HCT116 (cell line): Measurements from ENCODE around the gene ARHGEF39. TPM values are rescaled to one million over a fixed set of nuclear protein-coding genes. Genes with fewer than 3 reads are reported as not detected.

Experiments used
- ATAC-seq: fragments of 200-7000 bp; cut with Tn5 transposase; 2 replicates; pipeline ENCODE4 v1.9.1; 2020; ENCODE audit warnings: mild to moderate bottlenecking, moderate library complexity
- BruUV-seq: library from RNA; stranded (reverse); fragments of 400-500 nt; replicated peaks from 2 replicates; lab custom pipeline; 2021; lab: Mats Ljungman, UMichigan
- CTCF ChIA-PET: fragments of 300-600 bp; sonication (Branson Sonifier 250); formaldehyde crosslinking; loops from one replicate; lab custom pipeline; 2021; ENCODE audit warnings: antibody characterized with exemption; lab: Charles Lee
- POLR2A ChIA-PET: fragments of 300-600, 350-600 bp; sonication (Branson Sonifier 250); formaldehyde crosslinking; loops from one replicate; lab custom pipeline; 2021; ENCODE audit warnings: antibody characterized with exemption; lab: Charles Lee
- RAD21 ChIA-PET, 2 experiments: fragments of 300-600 bp; sonication (Branson Sonifier 250); formaldehyde crosslinking; loops; one replicate each; lab custom pipeline; 2023; ENCODE audit warnings: low total read pairs in 2 of 2; ENCODE audit not compliant: uncharacterized antibody in 2 of 2, unreplicated experiment in 2 of 2, low non-redundant PET in 1 of 2; lab: Charles Lee
- DNase-seq: peaks from one replicate; pipeline ENCODE4 v3.0.0-alpha.2; 2010; ENCODE audit warnings: low read depth, low spot score
- H2AFZ ChIP-seq: fragments of 200-600 bp; shearing (Covaris generic), sonication (generic); 2 replicates; pipeline ENCODE4 v1.6.1; 2017; ENCODE audit warnings: low read depth, mixed run types, mixed read lengths, antibody characterized with exemption, low read length; ENCODE audit not compliant: poor library complexity, severe bottlenecking
- H3K27ac ChIP-seq: 2 replicates; pipeline ENCODE4 v1.5.1; 2012; ENCODE audit warnings: low read depth, low read length
- H3K27me3 ChIP-seq: fragments of 200-600 bp; sonication (generic); 2 replicates; pipeline ENCODE4 v1.6.1; 2016; ENCODE audit warnings: mixed run types, low read length, mixed read lengths; ENCODE audit not compliant: insufficient read depth
- H3K36me3 ChIP-seq, 2 experiments: fragments of 200-500 bp in 1 of 2; fragments of 200-600 bp in 1 of 2; sonication (Bioruptor generic) in 1 of 2; sonication (generic) in 1 of 2; 2 replicates each; pipeline versions ENCODE4 v1.5.1 to v1.6.1; 2014 to 2016; ENCODE audit warnings: low read length in 2 of 2, inconsistent platforms in 1 of 2, mixed read lengths in 1 of 2, mixed run types in 1 of 2; ENCODE audit not compliant: insufficient read depth in 2 of 2, control insufficient read depth in 1 of 2
- H3K4me1 ChIP-seq, 2 experiments: fragments of 200-600 bp in 1 of 2; sonication (generic) in 1 of 2; 2 replicates each; pipeline versions ENCODE4 v1.5.1 to v1.6.1; 2012 to 2017; ENCODE audit warnings: low read length in 2 of 2, inconsistent platforms in 1 of 2, mild to moderate bottlenecking in 1 of 2, mixed read lengths in 1 of 2, mixed run types in 1 of 2, moderate library complexity in 1 of 2; ENCODE audit not compliant: insufficient read depth in 2 of 2, control insufficient read depth in 1 of 2
- H3K4me2 ChIP-seq: fragments of 200-600 bp; sonication (generic); 2 replicates; pipeline ENCODE4 v1.6.1; 2017; ENCODE audit warnings: mixed run types, low read length, mixed read lengths
- H3K4me3 ChIP-seq, 2 experiments: fragments of 200-600 bp in 1 of 2; sonication (generic) in 1 of 2; replicated peaks in 1 of 2; 2 replicates each; pipeline ENCODE4 v1.5.1; 2011 to 2016; ENCODE audit warnings: low read length in 2 of 2, control low read depth in 1 of 2, low read depth in 1 of 2, mild to moderate bottlenecking in 1 of 2, mixed read lengths in 1 of 2, mixed run types in 1 of 2
- H3K79me2 ChIP-seq: fragments of 200-600 bp; sonication (generic); 2 replicates; pipeline ENCODE4 v1.6.1; 2017; ENCODE audit warnings: mild to moderate bottlenecking, mixed run types, low read length, moderate library complexity, mixed read lengths; ENCODE audit not compliant: insufficient read depth
- H3K9ac ChIP-seq: fragments of 200-600 bp; sonication (generic); 2 replicates; pipeline ENCODE4 v1.6.1; 2016; ENCODE audit warnings: low read length, mixed read lengths
- H3K9me2 ChIP-seq: fragments of 200-600 bp; sonication (generic), shearing (Covaris generic); 2 replicates; pipeline ENCODE4 v1.6.1; 2017; ENCODE audit warnings: mixed run types, mild to moderate bottlenecking, moderate library complexity; ENCODE audit not compliant: insufficient read depth
- H3K9me3 ChIP-seq, 2 experiments: fragments of 200-500 bp in 1 of 2; fragments of 200-600 bp in 1 of 2; sonication (Bioruptor generic) in 1 of 2; sonication (generic) in 1 of 2; 2 replicates each; pipeline ENCODE4 v1.6.1; 2014 to 2017; ENCODE audit warnings: low read length in 2 of 2, mixed read lengths in 2 of 2, inconsistent platforms in 1 of 2, low read depth in 1 of 2, mild to moderate bottlenecking in 1 of 2, mixed run types in 1 of 2, moderate library complexity in 1 of 2; ENCODE audit not compliant: control insufficient read depth in 1 of 2, insufficient read depth in 1 of 2
- H4K20me1 ChIP-seq: fragments of 200-600 bp; sonication (generic), shearing (Covaris generic); 2 replicates; pipeline ENCODE4 v1.6.1; 2017; ENCODE audit warnings: mixed run types, mild to moderate bottlenecking, moderate library complexity; ENCODE audit not compliant: insufficient read depth
- POLR2A ChIP-seq: IDR thresholded peaks from 2 replicates; pipeline ENCODE4 v1.7.0; 2011; ENCODE audit warnings: borderline replicate concordance; ENCODE audit not compliant: insufficient read depth, insufficient read length; ENCODE audit errors: extremely low read depth
- POLR2AphosphoS5 ChIP-seq: IDR thresholded peaks from 2 replicates; pipeline ENCODE4 v1.6.1; 2011; ENCODE audit warnings: mild to moderate bottlenecking, low read depth, low read length, moderate library complexity
- SIN3A ChIP-seq: IDR thresholded peaks from 2 replicates; pipeline ENCODE4 v1.6.1; 2012; ENCODE audit warnings: low read depth
- SRF ChIP-seq: IDR thresholded peaks from 2 replicates; pipeline ENCODE4 v1.6.1; 2012; ENCODE audit warnings: low read depth
- ZFX ChIP-seq: fragments of 450-650 bp; IDR thresholded peaks from 2 replicates; pipeline ENCODE4 v1.6.1; 2017
- intact Hi-C: fragments of 100-400 bp; cut with micrococcal nuclease; formaldehyde crosslinking; loops from 2 replicates; pipeline ENCODE4 v1.10.0; 2022
- total RNA-seq: library from RNA; stranded (reverse); gene quantifications from one replicate; pipeline ENCODE4 v1.2.1, GENCODE V29; 2021; ENCODE audit not compliant: unreplicated experiment

Gene ARHGEF39
- total RNA-seq, 1 experiment from 2014 or later: 29.8 TPM

DNA sequence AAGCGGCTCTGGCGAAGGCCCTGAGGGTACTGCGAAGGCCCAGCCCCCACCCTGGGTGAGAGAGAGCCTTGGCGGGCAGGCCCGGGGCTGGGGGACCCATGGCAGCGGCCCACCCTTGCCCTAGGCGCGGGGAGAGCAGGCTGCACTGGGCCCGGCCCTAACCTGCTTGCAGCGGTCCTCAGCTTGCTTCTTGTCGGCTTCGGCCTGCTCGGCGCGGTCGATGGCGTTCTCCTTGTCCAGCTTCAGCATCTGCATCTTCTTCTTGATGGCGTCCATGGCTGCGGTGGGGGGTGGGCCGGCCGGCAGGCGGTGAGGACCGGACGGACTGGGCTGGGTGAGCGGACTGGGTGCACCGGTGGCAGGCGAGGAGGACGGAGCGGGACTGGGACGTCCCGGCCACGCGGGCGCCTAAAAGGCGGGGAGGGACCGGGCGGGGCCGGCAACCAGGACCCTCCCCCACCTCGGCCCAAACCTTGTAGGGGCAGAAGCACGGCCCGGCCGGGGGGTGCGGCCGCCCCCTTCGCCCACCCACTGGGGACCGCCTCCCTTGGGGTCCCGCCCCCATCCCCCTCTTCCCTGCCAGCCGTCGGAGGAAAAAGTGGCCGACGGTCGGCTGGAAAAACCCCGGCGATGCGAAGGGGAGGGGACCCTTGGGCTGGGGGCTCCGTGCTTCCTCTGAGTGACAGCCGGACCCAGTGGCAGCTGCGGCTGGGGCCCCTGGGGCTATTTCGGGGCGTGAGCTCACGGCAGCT, 24.7 kb upstream of the ARHGEF39 start, which contains the start of gene TPM2:
Gene TPM2, minus strand, starts transcription at position 384 of the 752 bp plus-strand sequence. Its CDS starts 108 bp downstream, at position 276.
- TSS peak; percentile 53 for BruUV-seq

More for the DNA sequence above, 24.7 kb upstream of the ARHGEF39 start, which contains the start of gene TPM2:
- Histone ChIP-seq H2AFZ (no peak within 1 kb of the TSS), H3K36me3 (peaks cover 24 to 34% of the 10 kb centered on the region in 2 experiments; a peak in 3 of 4 replicates), H3K9me3 (no peaks in the 10 kb centered on the region), H3K9ac (peak within 1 kb of the TSS; percentile 96), H3K27me3 (no peaks in the 10 kb centered on the region), H3K4me2 (peak within 1 kb of the TSS; percentile 90), H3K4me3 (peak within 1 kb of the TSS; percentile 83 to 90), H3K9me2 (no peaks in the 10 kb centered on the region), H3K27ac (peak within 1 kb of the TSS; percentile 97), H3K4me1 (peaks cover 18 to 30% of the 10 kb centered on the region in 2 experiments), H3K79me2 (peaks cover 45% of the 10 kb centered on the region), H4K20me1 (no peaks in the 10 kb centered on the region)
- DNase-seq (peak; percentile 33), ATAC-seq (peak; percentile 72)
- RAD21 ChIA-PET: interaction anchor here in 1 of 2 experiments (0.6 kb wide), 1 partner anchor 86 kb away, joined by 3 read pairs; no protein-coding TSS in a partner anchor
- POLR2A ChIA-PET: interaction anchor here (1.0 to 4.2 kb wide), 3 partner anchors 10 to 617 kb away, joined by 3 to 16 read pairs (median 15); partner anchors contain the start of genes ARHGEF39 and VCP
- CTCF ChIA-PET: interaction anchor here (0.9 to 1.4 kb wide), 3 partner anchors 11 to 987 kb away, joined by 3 to 8 read pairs (median 3); partner anchors contain the start of genes CCDC107 and RMRP
- no peak for TF ChIP-seq SIN3A
- TF ChIP-seq SRF: no peak
- TF ChIP-seq POLR2A: peak; percentile 76
- peak; percentile 94 for TF ChIP-seq ZFX
- TF ChIP-seq POLR2AphosphoS5: peak; percentile 87
- intact Hi-C loops: loop anchor here (2.0 to 5.0 kb wide), 2 partner anchors 33 to 38 kb away; no protein-coding TSS in a partner anchor
